ENCODE data around the gene B3GAT3.

B3GAT3 gene

DNA sequence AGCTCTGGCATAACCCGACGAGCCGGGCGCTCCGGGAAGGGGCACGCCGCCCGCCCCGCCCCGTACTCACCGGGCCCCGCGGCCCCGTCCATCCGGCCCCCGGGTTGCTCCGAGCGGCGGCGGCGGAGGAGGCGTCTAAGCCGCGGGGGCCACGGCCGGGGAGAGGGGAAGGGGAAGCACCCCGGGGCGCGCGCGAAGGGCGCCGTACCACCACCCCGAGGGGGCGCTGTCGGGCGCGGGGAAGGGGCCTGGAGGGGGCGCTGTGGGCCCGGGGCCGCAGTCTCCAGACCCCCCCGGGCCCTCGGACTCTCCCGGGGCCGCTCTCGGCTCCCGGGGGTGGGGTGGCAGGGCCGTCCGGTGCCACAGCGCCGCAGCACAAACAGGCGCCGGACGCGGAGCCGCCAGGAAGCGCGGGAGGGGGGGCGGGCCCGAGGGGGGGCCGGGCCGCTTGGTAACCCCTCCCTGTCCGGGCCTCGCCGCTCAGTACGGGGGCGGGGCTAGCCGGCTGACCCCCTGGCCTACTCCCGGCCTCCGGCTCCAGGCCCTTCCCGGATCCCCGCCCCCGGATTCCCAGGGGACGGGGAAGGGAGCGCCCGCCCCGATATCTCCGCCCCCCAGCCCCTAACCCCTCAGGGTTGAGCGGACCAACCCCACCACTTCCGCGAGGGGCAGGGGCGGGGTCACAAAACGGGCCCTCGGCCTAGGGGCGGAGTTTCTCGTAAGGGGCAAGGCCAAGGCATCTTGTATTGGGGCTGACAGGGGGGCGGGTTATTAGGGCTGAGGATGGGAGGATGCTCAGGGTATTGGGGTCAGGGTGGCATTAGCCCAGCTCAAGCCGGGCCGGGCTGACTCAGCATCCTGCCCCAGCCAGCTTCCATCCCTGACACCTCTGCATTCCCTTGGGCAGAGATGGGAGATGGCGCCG is 9.2 kb downstream of the B3GAT3 start, which contains the start of the genes EML3 and ROM1:
TSS of gene EML3 (minus strand) at position 410 of the 925 bp plus-strand sequence. CDS start at position 92, 318 bp downstream.
TSS of gene ROM1 (plus strand) at position 892 of the 925 bp plus-strand sequence. CDS start at position 917, 25 bp downstream.
- peak within 1 kb of the TSS; percentile 80 for H3K27ac ChIP-seq
- TF ChIP-seq ZFX (IDR thresholded peaks at IDR 0.05) (no peak), CTCF (conservative IDR thresholded peaks at IDR 0.05) (peak; percentile 95)

GRCh38 chr11:62611705-62612365 is 10.0 kb downstream of the B3GAT3 start:
- no peak for TF ChIP-seq ZFX (IDR thresholded peaks at IDR 0.05)
- TF ChIP-seq CTCF (conservative IDR thresholded peaks at IDR 0.05) = no peak
- peak overlapping the region; percentile 80 for H3K27ac ChIP-seq

- H3K27ac ChIP-seq = peak overlapping the region; percentile 80
- no peak for TF ChIP-seq ZFX (IDR thresholded peaks at IDR 0.05)
- TF ChIP-seq CTCF (conservative IDR thresholded peaks at IDR 0.05) = no peak
Observed at GRCh38 chr11:62610814-62611704, 10.7 kb downstream of the B3GAT3 start.

DNA sequence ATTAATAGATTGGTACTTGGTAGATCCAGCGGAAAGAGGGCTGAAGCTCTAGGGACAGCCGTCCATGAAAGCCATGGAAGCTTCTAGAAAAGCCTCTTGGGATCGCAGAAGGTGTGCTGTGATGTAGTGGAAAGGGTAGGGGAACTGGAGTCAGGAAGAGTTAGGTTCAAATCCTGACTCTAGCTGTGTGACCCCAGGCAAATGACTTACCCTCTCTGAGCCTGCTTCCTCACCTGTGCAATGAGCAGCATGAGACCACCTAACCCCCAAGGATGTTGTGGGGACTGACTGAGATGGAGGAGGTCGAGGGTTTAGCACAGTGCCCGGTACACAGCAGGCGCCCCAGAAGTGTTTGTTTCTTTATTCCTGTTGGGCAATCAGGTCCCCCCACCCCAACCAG is 11.4 kb downstream of the B3GAT3 start:
- TF ChIP-seq CTCF (conservative IDR thresholded peaks at IDR 0.05) = no peak
- no peak overlapping the region for H3K27ac ChIP-seq

- H3K27ac ChIP-seq = no peak overlapping the region
- TF ChIP-seq CTCF (conservative IDR thresholded peaks at IDR 0.05) (no peak), ZFX (IDR thresholded peaks at IDR 0.05) (no peak)
Observed at GRCh38 chr11:62608776-62609175, 13.0 kb downstream of the B3GAT3 start.

- H3K27ac ChIP-seq = no peak overlapping the region
- TF ChIP-seq CTCF (conservative IDR thresholded peaks at IDR 0.05) (no peak), ZFX (IDR thresholded peaks at IDR 0.05) (no peak)
Observed at GRCh38 chr11:62607714-62608113, 14.1 kb downstream of the B3GAT3 start.
